Kidney capillary endothelial cell (primary cell): ENCODE data around the gene FAM237B.

ENCODE experiments used
- DNase-seq: peaks from one replicate; pipeline ENCODE4 v3.0.0-alpha.2; 2018; ENCODE audit warnings: low spot score

The FAM237B gene

GRCh38 chr7:90290244-90291113 is 30.6 kb downstream of the FAM237B start:
- DNase-seq, result no peak

GRCh38 chr7:90288154-90288553 is 33.0 kb downstream of the FAM237B start:
- no peak for DNase-seq

GRCh38 chr7:90276033-90276728 is 44.9 kb downstream of the FAM237B start:
- DNase-seq, result no peak

GRCh38 chr7:90274161-90274560 is 46.9 kb downstream of the FAM237B start:
- DNase-seq, result no peak

GRCh38 chr7:90272242-90272641 is 48.9 kb downstream of the FAM237B start:
- no peak for DNase-seq

DNA sequence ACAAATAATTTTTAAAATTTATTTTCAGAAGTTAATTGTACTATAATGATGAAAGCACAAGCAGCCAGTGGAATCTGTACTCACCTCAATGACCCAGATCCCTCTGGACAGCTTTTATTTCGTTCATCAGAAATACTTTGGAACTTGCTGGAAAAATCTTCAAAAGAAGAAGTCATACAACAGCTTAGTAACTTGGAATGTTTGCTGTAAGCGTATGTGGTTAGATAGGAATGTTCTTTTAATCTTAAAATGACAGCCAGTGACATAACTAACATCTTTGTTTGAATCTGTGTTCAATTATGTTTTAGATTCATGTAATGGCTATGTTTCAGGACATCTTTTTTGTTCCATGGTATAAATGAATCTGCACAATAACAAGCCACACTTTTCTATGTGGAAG is 49.4 kb downstream of the FAM237B start:
- no peak for DNase-seq

- no peak for DNase-seq
These were observed 50.5 kb downstream of the FAM237B start for GRCh38 chr7:90270431-90271178.

GRCh38 chr7:90269163-90269562 is 51.9 kb downstream of the FAM237B start:
- no peak for DNase-seq

DNA sequence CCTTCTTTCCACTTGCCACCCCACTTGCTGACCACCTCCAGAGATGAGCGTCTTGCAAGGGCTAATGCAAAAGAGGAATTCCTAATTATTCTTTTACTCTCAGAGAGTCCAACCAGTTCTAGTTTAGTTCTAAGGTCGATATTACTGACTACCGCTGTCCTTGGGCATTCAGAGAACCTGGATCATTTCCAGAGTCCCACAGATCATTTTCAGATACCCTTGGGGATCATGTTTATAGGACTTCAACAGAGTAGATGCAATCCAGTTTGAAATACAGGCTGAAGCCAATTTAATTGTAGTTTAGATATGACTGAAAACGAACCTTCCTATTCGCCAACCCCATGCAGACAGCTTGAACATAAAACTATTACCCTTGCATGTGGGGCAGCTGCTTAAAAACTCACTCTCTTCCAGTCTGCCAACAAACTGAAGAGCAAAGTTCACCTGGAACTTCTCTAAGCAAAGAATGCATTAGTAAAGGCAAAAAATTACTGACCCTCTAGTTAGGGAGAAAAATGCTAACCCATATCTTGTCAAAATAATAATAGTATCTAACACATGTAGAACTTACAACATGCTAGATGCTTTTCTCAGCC is 53.7 kb downstream of the FAM237B start:
- DNase-seq, result no peak

GRCh38 chr7:90266808-90267207 is 54.3 kb downstream of the FAM237B start:
- DNase-seq, result no peak
